ENCODE data around the gene RXRB. TPM values are rescaled to one million over a fixed set of nuclear protein-coding genes. Genes with fewer than 3 reads are reported as not detected.
A peak's percentile ranks its signal among the peaks of the same experiment; 100 is the strongest.

The RXRB gene
- total and polyA plus RNA-seq, 8 donors: 35.4 to 76.2 (median 61.9) TPM

- Histone ChIP-seq H3K9me3 (no peaks in the 10 kb centered on the region), H3K4me1 (no peaks in the 10 kb centered on the region), H3K27ac (no peak overlapping the region), H3K27me3 (no peaks in the 10 kb centered on the region), H3K36me3 (no peaks in the 10 kb centered on the region), H3K4me3 (no peak overlapping the region)
- TF ChIP-seq, protein P1, sequence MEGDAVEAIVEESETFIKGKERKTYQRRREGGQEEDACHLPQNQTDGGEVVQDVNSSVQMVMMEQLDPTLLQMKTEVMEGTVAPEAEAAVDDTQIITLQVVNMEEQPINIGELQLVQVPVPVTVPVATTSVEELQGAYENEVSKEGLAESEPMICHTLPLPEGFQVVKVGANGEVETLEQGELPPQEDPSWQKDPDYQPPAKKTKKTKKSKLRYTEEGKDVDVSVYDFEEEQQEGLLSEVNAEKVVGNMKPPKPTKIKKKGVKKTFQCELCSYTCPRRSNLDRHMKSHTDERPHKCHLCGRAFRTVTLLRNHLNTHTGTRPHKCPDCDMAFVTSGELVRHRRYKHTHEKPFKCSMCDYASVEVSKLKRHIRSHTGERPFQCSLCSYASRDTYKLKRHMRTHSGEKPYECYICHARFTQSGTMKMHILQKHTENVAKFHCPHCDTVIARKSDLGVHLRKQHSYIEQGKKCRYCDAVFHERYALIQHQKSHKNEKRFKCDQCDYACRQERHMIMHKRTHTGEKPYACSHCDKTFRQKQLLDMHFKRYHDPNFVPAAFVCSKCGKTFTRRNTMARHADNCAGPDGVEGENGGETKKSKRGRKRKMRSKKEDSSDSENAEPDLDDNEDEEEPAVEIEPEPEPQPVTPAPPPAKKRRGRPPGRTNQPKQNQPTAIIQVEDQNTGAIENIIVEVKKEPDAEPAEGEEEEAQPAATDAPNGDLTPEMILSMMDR (IDR thresholded peaks at IDR 0.05): no peak
- intact Hi-C loops (cut with DNase I): no loop called here
- ATAC-seq (no peak), DNase-seq (no peak)
Observed at GRCh38 chr6:33175436-33176069, 24.9 kb downstream of the RXRB start.

GRCh38 chr6:33174784-33175183 is 25.7 kb downstream of the RXRB start:
- intact Hi-C loops (cut with DNase I): no loop called here
- TF ChIP-seq, protein P1 (IDR thresholded peaks at IDR 0.05): no peak

DNA sequence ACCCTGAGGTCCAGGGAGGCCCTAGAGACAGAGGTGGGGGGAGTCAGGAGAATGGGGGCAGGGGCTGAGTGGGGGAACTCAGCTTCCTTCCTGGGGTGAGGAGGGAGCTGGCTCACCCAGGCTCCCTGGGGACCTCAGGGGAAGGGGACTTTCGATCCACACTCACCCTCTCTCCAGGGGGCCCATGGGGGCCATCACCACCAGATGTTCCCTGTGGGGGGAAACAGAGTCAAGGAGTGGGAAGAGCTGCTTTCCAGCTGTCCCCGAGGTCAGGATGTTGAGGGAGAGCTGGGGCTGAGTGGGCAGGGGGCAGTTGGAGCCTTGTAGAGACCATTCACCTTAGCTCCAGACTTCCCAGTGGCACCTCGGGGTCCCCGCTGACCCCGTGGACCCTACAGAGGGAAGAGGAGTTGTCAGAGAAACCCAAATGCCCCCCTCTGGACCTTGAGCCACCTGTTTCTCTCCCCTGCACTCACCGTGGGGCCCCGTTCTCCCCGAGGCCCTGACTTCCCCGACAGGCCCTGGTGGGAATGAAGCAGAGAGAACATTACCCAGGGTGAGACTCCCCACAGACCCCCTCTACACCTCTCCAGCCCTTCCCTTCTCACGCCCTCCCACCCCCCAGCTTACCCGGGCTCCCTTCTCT is 26.8 kb downstream of the RXRB start:
- H3K4me3 ChIP-seq: no peak overlapping the region
- DNase-seq (no peak), ATAC-seq (no peak)
- no peaks in the 10 kb centered on the region for H3K9me3 ChIP-seq
- intact Hi-C loops (cut with DNase I): no loop called here
- no peaks in the 10 kb centered on the region for H3K4me1 ChIP-seq
- H3K27ac ChIP-seq: no peak overlapping the region
- no peaks in the 10 kb centered on the region for H3K27me3 ChIP-seq
- H3K36me3 ChIP-seq: no peaks in the 10 kb centered on the region
- TF ChIP-seq, protein P1 (IDR thresholded peaks at IDR 0.05): no peak

More at GRCh38 chr6:33174784-33175183, 25.7 kb downstream of the RXRB start:
- Histone ChIP-seq H3K27me3 (no peaks in the 10 kb centered on the region), H3K36me3 (no peaks in the 10 kb centered on the region), H3K27ac (no peak overlapping the region), H3K9me3 (no peaks in the 10 kb centered on the region), H3K4me3 (no peak overlapping the region), H3K4me1 (no peaks in the 10 kb centered on the region)
- no peak for ATAC-seq
- no peak for DNase-seq

- intact Hi-C loops (cut with DNase I): no loop called here
- TF ChIP-seq, protein P1 (IDR thresholded peaks at IDR 0.05): peak; percentile 39 to 49
- ATAC-seq: peak; percentile 64
Observed at GRCh38 chr6:33172688-33173534, 27.6 kb downstream of the RXRB start.

More at GRCh38 chr6:33172688-33173534, 27.6 kb downstream of the RXRB start:
- H3K36me3 ChIP-seq: no peaks in the 10 kb centered on the region
- H3K4me3 ChIP-seq: no peak overlapping the region
- no peaks in the 10 kb centered on the region for H3K4me1 ChIP-seq
- H3K27ac ChIP-seq: no peak overlapping the region
- no peaks in the 10 kb centered on the region for H3K9me3 ChIP-seq
- DNase-seq: peak in 1 of 4 donors; percentile 26
- H3K27me3 ChIP-seq: no peaks in the 10 kb centered on the region

All from left lung (tissue), 10 donors.